ENCODE measurements around the gene RELL1. TPM values are rescaled to one million over a fixed set of nuclear protein-coding genes. Genes with fewer than 3 reads are reported as not detected.

Gene RELL1
- polyA plus RNA-seq, 1 of the 3 experiments (the other 2 are of a cell fraction): 4.5 TPM

- TF ChIP-seq ZBTB33 (IDR thresholded peaks at IDR 0.05; ENCODE audit: borderline replicate concordance, low read depth): no peak
- TF ChIP-seq TAF1 (IDR thresholded peaks at IDR 0.05; ENCODE audit: borderline replicate concordance, low read depth, low read length): no peak
Measured at GRCh38 chr4:37594099-37594498, 92.1 kb downstream of the RELL1 start (continued).

- Histone ChIP-seq H3K9me2 (no peaks in the 10 kb centered on the region), H3K79me2 (ENCODE audit: insufficient read depth) (no peaks in the 10 kb centered on the region), H3K4me2 (no peak overlapping the region), H3F3A (replicated peaks; ENCODE audit: insufficient read depth) (no peaks in the 10 kb centered on the region), H3K4me1 (ENCODE audit: control insufficient read depth in 1 of 2, insufficient read depth in 2 of 2, low read depth in 1 of 2, low read length in 1 of 2) (no peaks in the 10 kb centered on the region), H3K9me3 (no peaks in the 10 kb centered on the region), H4K20me1 (ENCODE audit: insufficient read depth) (no peaks in the 10 kb centered on the region), H2AFZ (ENCODE audit: low read depth) (no peak overlapping the region), H3K9ac (no peak overlapping the region), H3K36me3 (replicated peaks in 1 of 2; ENCODE audit: control insufficient read depth in 1 of 2, insufficient read depth in 2 of 2, low read length in 1 of 2) (no peaks in the 10 kb centered on the region), H3K27ac (ENCODE audit: low read depth in 2 of 2, low read length in 1 of 2) (no peak overlapping the region), H3K4me3 (ENCODE audit: low read depth in 2 of 2, low read length in 1 of 2) (no peak overlapping the region), H3K27me3 (ENCODE audit: insufficient read depth) (no peaks in the 10 kb centered on the region)
- ChIA-PET CTCF (interaction anchor here (0.8 to 3.5 kb wide), 2 partner anchors 12 to 444 kb away, joined by 4 to 17 read pairs; no protein-coding TSS in a partner anchor), POLR2A (no interaction called here)
- DNase-seq: no peak
- WGBS (ENCODE audit: low lambda C conversion rate): 33% methylated on average over 1 of the region's 1 CpG
- TF ChIP-seq SIN3A (IDR thresholded peaks at IDR 0.05; ENCODE audit: borderline replicate concordance, low read depth, low read length) (no peak), REST (IDR thresholded peaks at IDR 0.05; ENCODE audit: low read depth, low read length) (no peak), CHD2 (IDR thresholded peaks at IDR 0.05; ENCODE audit: low read length, partially characterized antibody) (no peak), MEF2A (IDR thresholded peaks at IDR 0.05; ENCODE audit: borderline replicate concordance, low read depth) (no peak), NRF1 (IDR thresholded peaks at IDR 0.05; ENCODE audit: low read depth, low read length) (no peak), FOXM1 (IDR thresholded peaks at IDR 0.05; ENCODE audit: low read depth) (no peak), NFIC (IDR thresholded peaks at IDR 0.05; ENCODE audit: borderline replicate concordance) (no peak), RAD21 (IDR thresholded peaks at IDR 0.05; ENCODE audit: low read length) (no peak), USF1 (IDR thresholded peaks at IDR 0.05; ENCODE audit: borderline replicate concordance, low read depth) (no peak), MXI1 (IDR thresholded peaks at IDR 0.05; ENCODE audit: low read depth, low read length) (no peak), IRF3 (IDR thresholded peaks at IDR 0.05; ENCODE audit: low read depth, low read length) (no peak), RFX5 (IDR thresholded peaks at IDR 0.05; ENCODE audit: low read length) (no peak), JUND (IDR thresholded peaks at IDR 0.05) (no peak), TAF1 (IDR thresholded peaks at IDR 0.05; ENCODE audit: borderline replicate concordance, low read depth, low read length) (no peak), GATA2 (CRISPR knock-in tag; IDR thresholded peaks at IDR 0.05) (no peak), POLR2AphosphoS5 (IDR thresholded peaks at IDR 0.05; ENCODE audit: low read depth, low read length) (no peak), FOXJ3 (CRISPR knock-in tag; IDR thresholded peaks at IDR 0.05) (no peak)
Measured at GRCh38 chr4:37591349-37591748, 94.8 kb downstream of the RELL1 start.
